OCI-LY3 (cell line): ENCODE measurements around the gene RSAD2.

Experiments used
- EZH2phosphoT487 ChIP-seq: fragments of 200-600 bp; shearing (Covaris generic); IDR thresholded peaks from 2 replicates; pipeline ENCODE4 v1.6.1; 2018; ENCODE audit warnings: antibody characterized with exemption, mixed run types, low read depth
- TF ChIP-seq, protein P1 (sequence below): fragments of 200-600, 300-600 bp; sonication (generic); IDR thresholded peaks from 2 replicates; pipeline ENCODE4 v1.5.1; 2014; ENCODE audit warnings: antibody characterized with exemption, low read length, low read depth

GRCh38 chr2:6917071-6917760, 39.6 kb downstream of the RSAD2 start, which contains the start of gene RNF144A:
- TF ChIP-seq, protein P1, sequence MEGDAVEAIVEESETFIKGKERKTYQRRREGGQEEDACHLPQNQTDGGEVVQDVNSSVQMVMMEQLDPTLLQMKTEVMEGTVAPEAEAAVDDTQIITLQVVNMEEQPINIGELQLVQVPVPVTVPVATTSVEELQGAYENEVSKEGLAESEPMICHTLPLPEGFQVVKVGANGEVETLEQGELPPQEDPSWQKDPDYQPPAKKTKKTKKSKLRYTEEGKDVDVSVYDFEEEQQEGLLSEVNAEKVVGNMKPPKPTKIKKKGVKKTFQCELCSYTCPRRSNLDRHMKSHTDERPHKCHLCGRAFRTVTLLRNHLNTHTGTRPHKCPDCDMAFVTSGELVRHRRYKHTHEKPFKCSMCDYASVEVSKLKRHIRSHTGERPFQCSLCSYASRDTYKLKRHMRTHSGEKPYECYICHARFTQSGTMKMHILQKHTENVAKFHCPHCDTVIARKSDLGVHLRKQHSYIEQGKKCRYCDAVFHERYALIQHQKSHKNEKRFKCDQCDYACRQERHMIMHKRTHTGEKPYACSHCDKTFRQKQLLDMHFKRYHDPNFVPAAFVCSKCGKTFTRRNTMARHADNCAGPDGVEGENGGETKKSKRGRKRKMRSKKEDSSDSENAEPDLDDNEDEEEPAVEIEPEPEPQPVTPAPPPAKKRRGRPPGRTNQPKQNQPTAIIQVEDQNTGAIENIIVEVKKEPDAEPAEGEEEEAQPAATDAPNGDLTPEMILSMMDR: no peak
- TF ChIP-seq EZH2phosphoT487: no peak
